HepG2 (cell line): ENCODE measurements around the gene RPL21. TPM values are rescaled to one million over a fixed set of nuclear protein-coding genes. Genes with fewer than 3 reads are reported as not detected.
A peak's percentile ranks its signal among the peaks of the same experiment; 100 is the strongest.

Source experiments
- ATF4 ChIP-seq, 2 experiments: fragments of 450-650 bp in 1 of 2; sonication (generic) in 1 of 2; formaldehyde crosslinking; IDR thresholded peaks; 2 replicates each; pipeline versions ENCODE4 v1.5.0 to v1.8.0; 2020 to 2022; ENCODE audit warnings: mild to moderate bottlenecking in 1 of 2, missing genetic modification reagents in 1 of 2
- CHD2 ChIP-seq: IDR thresholded peaks from 2 replicates; pipeline ENCODE4 v1.6.1; 2011; ENCODE audit warnings: low read depth, low read length, improper control_type of control experiment
- DZIP1 ChIP-seq: sonication (generic); formaldehyde crosslinking; IDR thresholded peaks from 2 replicates; pipeline ENCODE4 v1.5.0; 2020; ENCODE audit warnings: mild to moderate bottlenecking, missing genetic modification reagents
- ERF ChIP-seq: IDR thresholded peaks from 2 replicates; pipeline ENCODE4 v1.6.1; 2018; ENCODE audit warnings: missing biosample characterization, missing genetic modification reagents
- ETV5 ChIP-seq: IDR thresholded peaks from 2 replicates; pipeline ENCODE4 v1.6.1; 2018; ENCODE audit warnings: missing biosample characterization, missing genetic modification reagents, inconsistent platforms, borderline replicate concordance
- GMEB2 ChIP-seq: IDR thresholded peaks from 2 replicates; pipeline ENCODE4 v1.6.1; 2016; ENCODE audit warnings: missing biosample characterization, missing genetic modification reagents, low read depth
- HMGA1 ChIP-seq: sonication (generic); formaldehyde crosslinking; conservative IDR thresholded peaks from 2 replicates; pipeline ENCODE4 v1.4.0; 2020; ENCODE audit warnings: missing genetic modification reagents
- KLF11 ChIP-seq: IDR thresholded peaks from 2 replicates; pipeline ENCODE4 v1.6.1; 2016; ENCODE audit warnings: missing compliant biosample characterization
- PPARG ChIP-seq: conservative IDR thresholded peaks from 2 replicates; pipeline ENCODE4 v1.6.1; 2016; ENCODE audit warnings: missing biosample characterization, missing genetic modification reagents
- ZHX2 ChIP-seq, 2 experiments: sonication (generic) in 1 of 2; formaldehyde crosslinking in 1 of 2; IDR thresholded peaks; 2 replicates each; pipeline versions ENCODE4 v1.6.1 to v1.9.0; 2014 to 2022; ENCODE audit warnings: antibody characterized with exemption in 1 of 2, borderline replicate concordance in 1 of 2, inconsistent platforms in 1 of 2, low read depth in 1 of 2, missing genetic modification reagents in 1 of 2
- ZNF225 ChIP-seq: sonication (generic); formaldehyde crosslinking; IDR thresholded peaks from 2 replicates; pipeline ENCODE4 v1.4.0; 2020; ENCODE audit warnings: mild to moderate bottlenecking, missing genetic modification reagents
- ZNF503 ChIP-seq: sonication (generic); formaldehyde crosslinking; IDR thresholded peaks from 2 replicates; pipeline ENCODE4 v1.4.0; 2020; ENCODE audit warnings: missing genetic modification reagents
- ZNF589 ChIP-seq: sonication (generic); formaldehyde crosslinking; conservative IDR thresholded peaks from 2 replicates; pipeline ENCODE4 v1.8.0; 2022; ENCODE audit warnings: mild to moderate bottlenecking, moderate library complexity, missing genetic modification reagents
- polyA plus RNA-seq, 8 experiments: library from polyadenylated mRNA; depleted of rRNA in 3 of 8; stranded (reverse) in 7 of 8; unstranded in 1 of 8; fragments of >200 nt; fragmentation: Illumina TruSeq in 4 of 8; extraction: Trizol in 4 of 8; gene quantifications; 2 replicates each; pipeline versions ENCODE4 v1.2.1 to v1.2.3, GENCODE V29; 2011 to 2016; ENCODE audit warnings: low read depth in 4 of 8, missing spikeins in 1 of 8, mixed read lengths in 1 of 8; ENCODE audit not compliant: insufficient read depth in 1 of 8
- total RNA-seq, 5 experiments: library from RNA; depleted of rRNA; stranded (reverse); fragments of >200 nt; fragmentation: Illumina TruSeq; extraction: Trizol; gene quantifications; 2 replicates each; pipeline ENCODE4 v1.2.3, GENCODE V29; 2016; ENCODE audit warnings: low read depth in 1 of 5

Gene RPL21
- total and polyA plus RNA-seq, 2 of the 13 experiments (the other 11 are each of a cell fraction or from before 2014, with no cell fraction given): 1,234 to 1,261 TPM

- TF ChIP-seq DZIP1 (CRISPR knock-in tag) (peak; percentile 95), ZNF589 (CRISPR knock-in tag) (peak; percentile 18; the same call in 1 of the 2 replicates), ATF4 (CRISPR knock-in tag; IDR thresholded peaks at IDR 0.05) (peak in 1 of 2 experiments; percentile 49; a peak in 2 of 4 replicates), GMEB2 (CRISPR knock-in tag) (peak; percentile 95), KLF11 (CRISPR knock-in tag) (no peak; the same call in 1 of the 2 replicates), ZHX2 (IDR thresholded peaks at IDR 0.05; ENCODE audit: low read depth) (peak; percentile 98), ZHX2 (CRISPR knock-in tag; IDR thresholded peaks at IDR 0.05; ENCODE audit: borderline replicate concordance) (no peak; the same call in 1 of the 2 replicates), ERF (peak; percentile 87), ZNF503 (CRISPR knock-in tag) (peak; percentile 42; the same call in 1 of the 2 replicates), ZNF225 (CRISPR knock-in tag) (peak; percentile 68; the same call in 1 of the 2 replicates), HMGA1 (no peak), ETV5 (CRISPR knock-in tag) (peak; percentile 80), CHD2 (no peak), PPARG (CRISPR knock-in tag) (no peak; the same call in 1 of the 2 replicates)
These were observed at the start of gene RPL21 (continued) for GRCh38 chr13:27251166-27252091.
